HEK293T (cell line): ENCODE measurements around the gene SLC2A6.

ENCODE experiments used
- ELF4 ChIP-seq: fragments of 450-650 bp; IDR thresholded peaks from 2 replicates; pipeline ENCODE4 v1.6.1; 2017; ENCODE audit warnings: antibody characterized with exemption
- FOXK2 ChIP-seq: fragments of 450-650 bp; IDR thresholded peaks from 2 replicates; pipeline ENCODE4 v1.6.1; 2016; ENCODE audit warnings: mild to moderate bottlenecking
- HDGF ChIP-seq: fragments of 450-650 bp; IDR thresholded peaks from 2 replicates; pipeline ENCODE4 v1.6.1; 2017; ENCODE audit warnings: antibody characterized with exemption, borderline replicate concordance
- LEF1 ChIP-seq: fragments of 450-650 bp; IDR thresholded peaks from 2 replicates; pipeline ENCODE4 v1.6.1; 2017; ENCODE audit warnings: mild to moderate bottlenecking, borderline replicate concordance
- NFRKB ChIP-seq: fragments of 450-650 bp; IDR thresholded peaks from 2 replicates; pipeline ENCODE4 v1.6.1; 2016; ENCODE audit warnings: mild to moderate bottlenecking, moderate library complexity
- PKNOX1 ChIP-seq: fragments of 450-650 bp; IDR thresholded peaks from 2 replicates; pipeline ENCODE4 v1.6.1; 2016
- SP1 ChIP-seq: fragments of 450-650 bp; IDR thresholded peaks from 2 replicates; pipeline ENCODE4 v1.6.1; 2017
- SUZ12 ChIP-seq: fragments of 450-650 bp; IDR thresholded peaks from 2 replicates; pipeline ENCODE4 v1.6.1; 2016; ENCODE audit warnings: mild to moderate bottlenecking
- ZNF384 ChIP-seq: fragments of 450-650 bp; IDR thresholded peaks from 2 replicates; pipeline ENCODE4 v1.6.1; 2016

GRCh38 chr9:133429641-133430161, 49.2 kb downstream of the SLC2A6 start:
- TF ChIP-seq NFRKB = no peak
- TF ChIP-seq LEF1 = no peak
- TF ChIP-seq SUZ12 = no peak
- no peak for TF ChIP-seq ZNF384
- TF ChIP-seq PKNOX1 = no peak
- no peak for TF ChIP-seq SP1
- TF ChIP-seq HDGF = no peak
- no peak for TF ChIP-seq FOXK2
- no peak for TF ChIP-seq ELF4
